CD4-positive, alpha-beta T cell treated with Interleukin-4 for 4 hours (primary cell): ENCODE data around the gene STAP2.

Source experiments
- DNase-seq: peaks from one replicate; pipeline ENCODE4 v3.0.0-alpha.2; 2020

The STAP2 gene

DNA sequence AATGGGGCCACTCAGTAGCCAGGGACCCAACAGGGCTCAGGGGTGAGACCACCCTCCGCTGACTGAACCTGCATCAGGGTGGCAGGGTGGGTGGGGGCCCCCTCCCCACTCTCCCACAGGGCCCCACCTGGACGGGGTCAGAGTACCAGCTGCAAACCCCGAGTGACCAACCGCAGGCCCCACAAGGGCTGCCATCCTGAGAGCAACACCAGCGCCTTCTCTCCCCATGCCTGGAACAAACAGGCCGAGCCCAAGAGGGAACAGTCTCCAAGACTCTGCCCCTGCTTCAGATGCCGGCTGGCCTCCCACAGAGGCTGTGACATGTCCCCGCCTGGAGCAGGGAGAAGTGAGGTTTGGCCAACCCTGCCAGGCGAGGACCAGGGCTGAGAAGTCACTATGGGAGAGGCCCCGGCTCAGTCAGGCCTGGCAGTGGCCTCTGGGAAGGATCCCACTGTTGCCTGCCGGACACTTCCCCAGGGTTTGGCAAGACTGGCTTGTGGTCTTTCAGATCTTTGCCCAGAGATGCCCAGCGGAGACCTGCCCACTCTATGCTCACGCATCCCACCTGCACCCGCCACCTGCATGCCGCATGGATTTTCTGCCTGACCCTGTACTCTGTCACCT, 31.9 kb upstream of the STAP2 start:
- DNase-seq: no peak

DNA sequence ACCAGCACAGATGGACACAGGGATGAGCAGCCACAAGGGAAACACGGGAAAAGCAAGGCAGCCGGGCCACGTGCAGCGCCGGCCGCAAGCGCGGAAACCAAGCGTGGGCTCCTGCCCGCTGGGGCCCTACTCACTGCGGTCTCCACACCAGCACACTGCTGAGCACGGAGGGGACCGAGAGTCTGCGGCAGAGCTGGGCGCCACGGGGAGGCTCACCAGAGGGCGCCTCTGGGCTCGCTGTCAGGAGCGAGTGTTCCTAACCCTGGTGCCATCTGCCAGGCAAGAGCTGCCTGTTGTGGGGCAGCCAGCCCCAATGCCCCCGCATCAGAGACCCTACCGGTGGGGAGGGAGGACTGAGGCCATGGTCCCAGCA, 31.2 kb upstream of the STAP2 start:
- DNase-seq: peak; percentile 68

- DNase-seq: peak; percentile 78
Observed at GRCh38 chr19:4369109-4369887, 30.7 kb upstream of the STAP2 start.

- DNase-seq: peak; percentile 3
Observed at GRCh38 chr19:4368128-4368820, 29.6 kb upstream of the STAP2 start.

DNA sequence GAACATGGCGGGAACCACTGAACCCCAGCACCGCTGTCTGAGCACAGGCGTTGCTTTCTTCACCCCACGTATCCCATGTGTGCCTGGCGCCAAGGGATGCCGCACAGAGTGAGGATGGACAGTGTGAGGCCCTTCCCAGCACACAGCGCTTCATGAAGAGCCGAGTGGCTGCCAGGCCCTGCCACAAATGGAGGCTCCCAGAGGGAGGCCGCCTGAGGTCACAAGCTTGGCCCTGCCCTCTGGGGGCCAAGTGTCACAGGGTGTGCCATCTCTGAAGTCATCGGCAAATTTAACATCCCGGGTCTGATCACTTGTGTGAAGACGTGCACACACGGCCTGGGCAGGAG, 29.1 kb upstream of the STAP2 start:
- DNase-seq: no peak

DNA sequence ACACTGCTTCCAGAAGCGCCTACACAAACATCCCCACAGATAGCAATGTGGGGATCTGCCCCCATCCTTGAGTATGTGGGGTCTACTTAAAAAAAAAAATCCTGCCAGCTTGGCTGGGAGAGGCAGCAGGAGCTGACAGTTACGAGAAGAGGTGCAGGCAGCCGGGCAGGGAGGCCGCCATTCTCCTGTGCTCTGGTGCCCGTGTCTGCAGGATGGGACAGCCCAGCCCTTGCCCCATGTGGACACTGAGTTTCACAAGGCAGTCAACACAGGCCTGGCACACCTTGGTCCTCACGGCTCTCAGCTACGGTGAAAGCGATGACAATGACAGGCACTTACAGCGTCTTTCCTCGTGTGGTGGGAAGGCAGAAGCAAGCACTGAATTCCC, 28.7 kb upstream of the STAP2 start:
- DNase-seq: no peak

- DNase-seq: no peak
Observed at GRCh38 chr19:4366666-4367335, 28.2 kb upstream of the STAP2 start.

GRCh38 chr19:4365791-4366665, 27.4 kb upstream of the STAP2 start:
- DNase-seq: no peak

GRCh38 chr19:4365341-4365740, 26.7 kb upstream of the STAP2 start:
- no peak for DNase-seq

GRCh38 chr19:4363571-4364304, 25.1 kb upstream of the STAP2 start:
- no peak for DNase-seq

DNA sequence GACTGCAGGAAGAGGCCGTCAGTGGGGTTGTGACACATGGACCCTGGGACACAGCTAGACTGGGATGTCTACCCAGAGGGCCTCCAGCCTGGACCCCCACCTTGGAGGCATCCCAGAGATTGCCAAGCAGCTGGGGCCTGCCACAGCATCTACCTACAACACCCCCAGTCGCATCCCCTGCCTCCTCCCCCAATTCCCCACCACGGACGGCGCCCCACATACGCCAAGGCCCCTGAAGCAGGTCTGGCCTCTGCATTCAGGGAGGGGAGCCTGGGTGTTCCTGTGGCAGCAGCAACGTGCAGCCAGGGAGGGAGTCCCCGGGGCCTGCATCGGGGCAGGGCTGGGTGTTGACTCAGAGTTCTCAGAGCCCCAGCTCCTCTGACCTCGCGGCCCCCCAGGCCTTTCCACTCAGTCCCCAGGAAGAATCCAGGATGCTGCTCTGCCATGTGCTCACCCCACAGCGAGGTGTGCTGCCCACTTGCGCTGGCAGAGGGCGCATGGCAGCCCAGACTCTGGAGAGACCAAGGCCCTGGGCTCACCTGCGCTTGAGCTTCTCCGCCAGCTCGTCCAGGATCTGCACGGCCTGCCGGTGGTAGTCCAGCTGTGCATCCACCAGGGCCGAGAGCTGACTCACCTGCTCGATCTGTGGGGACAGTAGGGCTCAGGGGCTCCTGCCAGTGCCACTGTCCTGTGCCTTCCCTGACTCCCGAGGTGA, 24.4 kb upstream of the STAP2 start:
- no peak for DNase-seq

DNA sequence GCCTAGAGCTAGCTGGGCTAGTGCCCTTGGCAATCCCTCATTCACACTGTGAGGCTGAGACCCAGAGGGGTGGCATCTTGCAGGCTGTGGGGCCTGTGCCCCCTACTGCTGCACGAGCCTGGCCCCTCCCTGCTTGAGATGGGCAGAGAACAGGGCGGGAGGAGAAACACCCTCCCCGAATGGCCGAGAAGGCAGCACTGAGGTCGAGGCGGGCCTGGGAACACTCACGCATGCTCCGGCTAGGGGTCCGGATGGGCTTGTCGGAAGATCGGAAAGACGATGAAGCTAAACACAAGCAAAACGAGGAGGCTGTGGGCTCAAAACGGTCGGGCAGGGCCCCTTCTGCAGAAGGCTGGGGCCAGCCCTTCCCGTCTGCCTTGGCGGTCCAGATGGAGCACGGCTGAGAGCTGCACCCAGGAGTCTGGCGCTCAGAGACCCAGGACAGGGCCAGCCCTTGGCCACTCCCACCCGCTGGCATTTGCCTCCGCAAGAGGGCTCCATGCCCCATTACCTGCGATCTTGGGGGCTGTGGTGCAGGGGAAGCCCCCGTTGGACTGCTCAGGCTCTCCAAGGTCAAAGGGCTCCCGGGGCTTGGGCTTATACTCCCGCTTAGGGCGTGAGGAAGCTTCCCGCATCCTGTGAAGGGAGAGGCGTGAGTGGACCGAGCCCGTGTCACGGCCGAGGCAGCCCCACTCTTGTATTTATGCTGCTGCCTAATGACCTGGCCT, 23.6 kb upstream of the STAP2 start:
- no peak for DNase-seq

GRCh38 chr19:4361152-4362046, 22.8 kb upstream of the STAP2 start:
- no peak for DNase-seq

DNA sequence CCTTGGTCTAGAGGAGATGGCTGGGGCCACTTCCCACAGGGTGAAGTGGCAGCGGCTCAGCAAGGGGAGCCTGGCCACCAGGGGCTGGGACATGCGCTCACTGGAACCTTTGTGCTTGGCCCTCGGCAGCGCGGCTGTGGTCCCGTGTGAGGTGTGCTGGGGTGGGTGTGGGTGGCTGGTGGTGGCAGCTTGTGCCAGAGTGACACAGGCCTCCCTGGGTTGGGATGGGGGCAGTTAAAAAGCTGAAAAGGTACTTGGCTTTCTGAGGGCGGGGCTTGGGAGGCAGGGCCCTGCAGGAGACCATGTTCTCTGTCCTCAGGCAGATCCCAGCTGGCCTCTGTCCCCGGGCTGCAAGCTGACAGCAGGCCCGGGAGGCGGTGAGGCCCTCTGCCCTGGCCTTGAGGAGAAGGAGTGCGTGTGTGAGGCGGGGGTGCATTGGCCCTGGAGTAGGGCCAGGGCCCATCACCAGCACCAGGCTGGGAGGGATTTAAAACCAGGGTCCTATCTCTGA, 22.1 kb upstream of the STAP2 start:
- DNase-seq: no peak

GRCh38 chr19:4360081-4360569, 21.5 kb upstream of the STAP2 start:
- no peak for DNase-seq

DNA sequence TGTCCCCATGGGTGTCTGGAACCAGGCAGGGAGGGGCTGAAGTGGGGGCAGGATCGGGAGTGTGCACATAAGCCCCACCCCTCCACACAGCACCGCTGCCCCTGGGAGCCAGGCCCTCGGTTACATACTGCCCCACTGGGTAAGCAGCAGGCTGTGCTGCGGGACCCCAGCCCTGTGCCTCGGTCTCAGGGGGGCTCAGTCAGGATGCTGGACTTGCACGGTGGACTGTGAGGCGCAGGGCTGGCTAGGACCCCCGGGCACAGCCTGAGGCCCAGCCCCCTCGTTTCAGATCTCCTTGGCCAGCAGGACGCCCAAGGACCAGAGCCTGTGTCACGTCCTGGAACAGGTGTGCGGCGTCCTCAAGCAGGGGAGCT, 21.0 kb upstream of the STAP2 start:
- no peak for DNase-seq

DNA sequence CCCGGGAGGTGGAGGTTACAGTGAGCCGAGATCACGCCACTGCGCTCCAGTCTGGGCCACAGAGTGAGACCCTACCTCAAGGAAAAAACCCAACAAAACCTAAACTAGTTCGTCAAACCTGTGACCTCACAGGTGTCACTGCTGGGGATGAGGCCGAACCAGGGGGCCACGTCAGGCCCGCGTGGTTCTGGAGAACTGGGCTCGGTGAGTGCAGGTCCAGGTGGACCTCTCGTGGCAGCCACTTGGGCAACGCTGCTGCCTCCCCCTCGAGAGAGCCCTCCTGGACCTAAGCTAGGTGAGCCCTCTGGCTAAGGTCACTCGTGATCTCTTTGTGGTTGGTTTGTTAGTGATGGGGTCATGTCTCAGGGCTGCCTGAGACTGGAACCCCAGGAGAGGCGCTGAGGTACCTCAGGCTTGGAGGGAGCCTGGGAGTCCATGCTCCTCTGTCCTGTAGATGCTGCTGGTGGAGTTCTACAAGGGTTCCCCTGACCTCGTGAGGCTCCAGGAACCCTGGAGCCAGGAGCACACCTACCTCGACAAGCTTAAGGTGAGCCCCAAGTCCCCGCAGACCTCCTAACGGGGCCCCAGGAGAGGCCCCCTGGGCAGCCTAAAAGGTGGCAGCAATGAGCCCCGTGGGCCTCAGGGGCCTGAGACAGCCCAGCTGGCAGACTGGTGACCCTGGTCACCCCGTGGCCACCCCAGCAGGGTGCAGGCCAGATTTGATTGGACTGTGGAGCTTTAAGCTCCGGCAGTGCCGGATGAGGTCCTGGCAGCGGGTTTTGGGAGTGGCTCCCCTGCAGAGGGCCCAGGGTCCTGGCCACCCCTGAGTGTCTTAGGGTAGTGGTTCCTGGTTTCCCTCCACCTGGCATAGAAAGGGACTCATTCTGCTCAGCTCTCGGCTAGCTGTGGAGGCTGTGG, 20.3 kb upstream of the STAP2 start:
- no peak for DNase-seq

DNA sequence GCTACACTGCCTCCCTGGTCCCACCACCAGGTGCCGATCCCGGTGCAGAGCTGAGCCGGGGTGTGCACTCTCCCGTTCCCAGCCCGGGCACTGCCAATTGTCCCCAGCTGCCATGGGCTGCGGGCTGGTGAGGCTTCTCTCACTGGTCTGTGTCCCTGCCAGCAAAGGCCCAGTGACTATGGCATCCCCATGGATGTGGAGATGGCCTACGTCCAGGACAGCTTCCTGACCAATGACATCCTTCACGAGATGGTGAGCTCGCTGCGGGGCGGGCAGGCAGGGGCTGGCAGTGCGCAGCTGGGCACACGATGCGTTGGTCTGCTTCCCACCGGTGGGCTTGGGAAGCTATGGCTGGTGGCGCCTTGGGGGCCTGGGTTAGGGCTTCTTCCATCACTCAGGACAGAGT, 19.3 kb upstream of the STAP2 start:
- no peak for DNase-seq
